H1 (cell line): Measurements from ENCODE around the gene SNTG2. TPM values are rescaled to one million over a fixed set of nuclear protein-coding genes. Genes with fewer than 3 reads are reported as not detected.

Experiments used
- CTCF ChIA-PET: fragments of 300-600 bp; sonication (Branson Sonifier 250); formaldehyde crosslinking; loops from one replicate; lab custom pipeline; 2021; ENCODE audit not compliant: partially characterized antibody; lab: Charles Lee
- POLR2A ChIA-PET: fragments of 300-600 bp; sonication (Branson Sonifier 250); formaldehyde crosslinking; loops from one replicate; lab custom pipeline; 2021; ENCODE audit warnings: inconsistent platforms; ENCODE audit not compliant: partially characterized antibody; lab: Charles Lee
- DNase-seq, 2 experiments: peaks; one replicate each; pipeline versions ENCODE4 v3.0.0 to v3.0.0-alpha.2; 2010 to 2022; ENCODE audit warnings: low spot score in 2 of 2, low read depth in 1 of 2, mixed read lengths in 1 of 2
- FAIRE-seq: peaks from 2 replicates; lab custom pipeline; 2011; peaks lifted over from hg19 to GRCh38; lab: Jason Lieb, UNC
- H2AFZ ChIP-seq: 2 replicates; pipeline ENCODE4 v1.8.1; 2012; ENCODE audit warnings: low read length, inconsistent platforms
- H2AK5ac ChIP-seq: 2 replicates; pipeline ENCODE4 v1.6.1; 2013; ENCODE audit warnings: low read depth, low read length
- H2BK120ac ChIP-seq: replicated peaks from 2 replicates; pipeline ENCODE3; 2013; ENCODE audit warnings: low read depth, low read length, inconsistent platforms
- H2BK12ac ChIP-seq: 2 replicates; pipeline ENCODE4 v1.6.1; 2013; ENCODE audit warnings: low read depth, low read length
- H2BK15ac ChIP-seq: 2 replicates; pipeline ENCODE4 v1.6.1; 2013; ENCODE audit warnings: low read length
- H2BK20ac ChIP-seq: 2 replicates; pipeline ENCODE4 v1.6.1; 2013; ENCODE audit warnings: low read length
- H2BK5ac ChIP-seq: 2 replicates; pipeline ENCODE4 v1.6.1; 2013; ENCODE audit warnings: low read depth, low read length
- H3K14ac ChIP-seq: 2 replicates; pipeline ENCODE4 v1.6.1; 2013; ENCODE audit warnings: inconsistent platforms; ENCODE audit not compliant: insufficient read length
- H3K18ac ChIP-seq: 2 replicates; pipeline ENCODE4 v1.6.1; 2013; ENCODE audit warnings: low read length; ENCODE audit errors: extremely low read depth
- H3K23ac ChIP-seq: 2 replicates; pipeline ENCODE4 v1.6.1; 2013; ENCODE audit warnings: inconsistent platforms; ENCODE audit not compliant: insufficient read length
- H3K23me2 ChIP-seq: 2 replicates; pipeline ENCODE4 v1.6.1; 2013; ENCODE audit warnings: low read depth, low read length
- H3K27ac ChIP-seq: 2 replicates; pipeline ENCODE4 v1.6.1; 2011; ENCODE audit warnings: low read depth, low read length, inconsistent platforms
- H3K27me3 ChIP-seq, 4 experiments: replicated peaks in 1 of 4; 1 replicate in 1 of 4; 2 replicates in 3 of 4; pipeline versions ENCODE4 v1.6.1 to v1.8.1; 2011 to 2013; ENCODE audit warnings: low read length in 3 of 4, mild to moderate bottlenecking in 3 of 4, inconsistent platforms in 2 of 4, mixed read lengths in 2 of 4, moderate library complexity in 1 of 4; ENCODE audit not compliant: control insufficient read depth in 3 of 4, insufficient read depth in 3 of 4; ENCODE audit errors: extremely low read depth in 1 of 4
- H3K36me3 ChIP-seq, 4 experiments: 2 replicates each; pipeline versions ENCODE4 v1.6.1 to v1.8.1; 2011 to 2013; ENCODE audit warnings: mild to moderate bottlenecking in 4 of 4, low read length in 3 of 4, moderate library complexity in 2 of 4, control low read depth in 1 of 4, inconsistent platforms in 1 of 4; ENCODE audit not compliant: insufficient read depth in 4 of 4, control insufficient read depth in 2 of 4
- H3K4ac ChIP-seq: replicated peaks from 2 replicates; pipeline ENCODE3; 2013; ENCODE audit warnings: low read length, low read depth, mixed read lengths, inconsistent platforms; ENCODE audit not compliant: insufficient read length
- H3K4me1 ChIP-seq, 4 experiments: replicated peaks in 1 of 4; 1 replicate in 1 of 4; 2 replicates in 3 of 4; pipeline versions ENCODE4 v1.6.1 to v1.8.1; 2011 to 2013; ENCODE audit warnings: low read length in 3 of 4, inconsistent platforms in 2 of 4, mixed read lengths in 1 of 4; ENCODE audit not compliant: insufficient read depth in 4 of 4, control insufficient read depth in 3 of 4
- H3K4me2 ChIP-seq, 2 experiments: 2 replicates each; pipeline versions ENCODE4 v1.6.1 to v1.8.1; 2011 to 2013; ENCODE audit warnings: low read depth in 2 of 2, low read length in 2 of 2, control low read depth in 1 of 2, inconsistent platforms in 1 of 2, mild to moderate bottlenecking in 1 of 2; ENCODE audit not compliant: insufficient read depth in 1 of 2
- H3K4me3 ChIP-seq, 4 experiments: fragments of 200-600, 300-600 bp in 1 of 4; sonication (generic), shearing (Covaris generic), sonication (Bioruptor Twin) in 1 of 4; 2 replicates each; pipeline versions ENCODE4 v1.5.1 to v1.8.1; 2011 to 2016; ENCODE audit warnings: low read length in 4 of 4, low read depth in 3 of 4, control low read depth in 2 of 4, inconsistent platforms in 2 of 4, mild to moderate bottlenecking in 2 of 4, mixed read lengths in 1 of 4, moderate library complexity in 1 of 4; ENCODE audit not compliant: insufficient read depth in 2 of 4; ENCODE audit errors: extremely low read depth in 1 of 4
- H3K56ac ChIP-seq: replicated peaks from 2 replicates; pipeline ENCODE3; 2013; ENCODE audit warnings: low read depth, mild to moderate bottlenecking, mixed read lengths, low read length, inconsistent platforms; ENCODE audit not compliant: insufficient read length
- H3K79me1 ChIP-seq: 2 replicates; pipeline ENCODE4 v1.6.1; 2013; ENCODE audit warnings: low read depth, low read length, control low read depth
- H3K79me2 ChIP-seq, 2 experiments: 2 replicates each; pipeline versions ENCODE4 v1.6.1 to v1.8.1; 2012 to 2013; ENCODE audit warnings: low read length in 2 of 2, mild to moderate bottlenecking in 2 of 2, inconsistent platforms in 1 of 2; ENCODE audit not compliant: insufficient read depth in 2 of 2, control insufficient read depth in 1 of 2
- H3K9ac ChIP-seq, 4 experiments: replicated peaks in 1 of 4; 1 replicate in 1 of 4; 2 replicates in 3 of 4; pipeline versions ENCODE4 v1.6.1 to v1.8.1; 2011 to 2013; ENCODE audit warnings: low read depth in 3 of 4, low read length in 3 of 4, control low read depth in 2 of 4, mild to moderate bottlenecking in 2 of 4, moderate library complexity in 2 of 4, inconsistent platforms in 1 of 4; ENCODE audit errors: extremely low read depth in 1 of 4
- H3K9me3 ChIP-seq, 2 experiments: 2 replicates each; pipeline versions ENCODE4 v1.6.1 to v1.8.1; 2012 to 2013; ENCODE audit warnings: mild to moderate bottlenecking in 2 of 2, moderate library complexity in 2 of 2, control low read depth in 1 of 2, inconsistent platforms in 1 of 2, low read depth in 1 of 2, low read length in 1 of 2, mixed read lengths in 1 of 2; ENCODE audit not compliant: insufficient read depth in 2 of 2
- H4K20me1 ChIP-seq, 2 experiments: replicated peaks in 1 of 2; 2 replicates each; pipeline versions ENCODE3 to v1.8.1; 2011 to 2013; ENCODE audit warnings: inconsistent platforms in 2 of 2, low read length in 2 of 2, mild to moderate bottlenecking in 1 of 2; ENCODE audit not compliant: insufficient read depth in 2 of 2, control insufficient read depth in 1 of 2
- H4K5ac ChIP-seq: 2 replicates; pipeline ENCODE4 v1.6.1; 2013; ENCODE audit warnings: low read length, low read depth, mixed read lengths, inconsistent platforms; ENCODE audit not compliant: insufficient read length
- H4K8ac ChIP-seq: 2 replicates; pipeline ENCODE4 v1.8.0; 2013; ENCODE audit warnings: mild to moderate bottlenecking, moderate library complexity, low read length, inconsistent platforms; ENCODE audit not compliant: insufficient read depth; ENCODE audit errors: extremely low read depth
- H4K91ac ChIP-seq: replicated peaks from 2 replicates; pipeline ENCODE3; 2013; ENCODE audit warnings: low read length, mixed read lengths, inconsistent platforms; ENCODE audit not compliant: insufficient read length
- CTBP2 ChIP-seq: IDR thresholded peaks from 2 replicates; pipeline ENCODE4 v1.7.0; 2011; ENCODE audit warnings: borderline replicate concordance, mild to moderate bottlenecking, moderate library complexity, mixed read lengths, low read length; ENCODE audit not compliant: insufficient read depth, insufficient read length
- HDAC6 ChIP-seq: IDR thresholded peaks from one replicate; pipeline ENCODE4 v1.7.1; 2012; ENCODE audit warnings: low read depth, mild to moderate bottlenecking, inconsistent platforms, low read length, moderate library complexity
- KDM1A ChIP-seq: fragments of 200-600, 300-600 bp; sonication (generic); IDR thresholded peaks from 2 replicates; pipeline ENCODE4 v1.7.1; 2016; ENCODE audit warnings: mild to moderate bottlenecking, low read length, borderline replicate concordance
- KDM5A ChIP-seq: fragments of 200-600 bp; IDR thresholded peaks from 2 replicates; pipeline ENCODE4 v1.7.1; 2012; ENCODE audit warnings: mild to moderate bottlenecking, low read length, inconsistent platforms, mixed read lengths
- NRF1 ChIP-seq: IDR thresholded peaks from 2 replicates; pipeline ENCODE4 v1.6.1; 2011; ENCODE audit warnings: mild to moderate bottlenecking, low read depth, low read length, improper control_type of control experiment
- POLR2AphosphoS5 ChIP-seq: IDR thresholded peaks from 2 replicates; pipeline ENCODE4 v1.6.1; 2011; ENCODE audit warnings: low read depth, low read length
- WGBS, 2 experiments: shearing (Covaris generic) in 1 of 2; methylation state at CpG; one replicate each; pipeline versions ENCODE4 v1.1.6 to v1.1.7; 2013 to 2015; ENCODE audit warnings: low lambda C conversion rate in 2 of 2, mixed read lengths in 2 of 2, inconsistent platforms in 1 of 2, low coverage in 1 of 2, missing lambda C conversion rate in 1 of 2; ENCODE audit not compliant: insufficient replicate concordance in 2 of 2, insufficient coverage in 1 of 2, insufficient read length in 1 of 2; ENCODE audit errors: extremely low coverage in 1 of 2, missing lambda C conversion rate in 1 of 2; 5-methylcytosine and 5-hydroxymethylcytosine counted together
- polyA plus RNA-seq, 7 experiments: library from polyadenylated mRNA; depleted of rRNA in 3 of 7; stranded (reverse) in 5 of 7; unstranded in 2 of 7; fragments of >200 nt in 5 of 7; fragments of 200-250 nt in 2 of 7; gene quantifications; 1 replicate in 5 of 7; 2 replicates in 1 of 7; 4 replicates in 1 of 7; pipeline versions ENCODE4 v1.2.1 to v1.2.3, GENCODE V29; 2011 to 2013; ENCODE audit warnings: missing spikeins in 2 of 7, mixed read lengths in 2 of 7
- total RNA-seq: library from RNA; stranded (reverse); fragmentation: NEBNext Ultra II Directional; extraction: Animal tissue kit (Norgen Biotek cat#: 25700); gene quantifications from 2 replicates; pipeline ENCODE4 v1.2.1, GENCODE V29; 2021

SNTG2 gene
- total and polyA plus RNA-seq, 2 of the 8 experiments (the other 6 are each of a cell fraction or from before 2014, with no cell fraction given), result 6.6 to 18.1 TPM

DNA sequence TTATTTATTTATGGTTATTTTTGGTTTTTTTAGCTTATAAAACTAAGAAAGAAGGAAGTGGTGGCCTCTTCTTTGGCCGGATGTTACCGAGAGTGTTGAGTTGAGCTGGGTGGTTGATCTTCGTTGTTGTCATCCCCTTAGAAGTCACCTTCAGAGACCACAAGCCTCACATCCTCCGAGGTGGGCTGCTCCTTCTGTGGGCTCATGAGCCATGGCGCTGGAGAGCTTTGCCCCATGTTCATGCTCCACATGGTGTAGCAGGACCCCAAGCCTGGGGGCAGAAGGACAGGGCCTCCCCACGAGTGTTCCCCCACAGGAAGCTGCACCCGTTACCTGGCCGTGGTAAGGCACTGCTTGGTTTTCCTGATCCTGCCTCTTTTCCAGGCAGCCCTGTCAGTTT, 23.4 kb downstream of the SNTG2 start:
- peaks cover 18% of the 10 kb centered on the region for H3K79me1 ChIP-seq
- H4K5ac ChIP-seq, result no peak overlapping the region
- no peak overlapping the region for H2AFZ ChIP-seq
- H2BK12ac ChIP-seq, result no peak overlapping the region
- no peak for TF ChIP-seq KDM5A
- no peak for TF ChIP-seq HDAC6
- no peak for TF ChIP-seq KDM1A
- no peak for TF ChIP-seq NRF1
- no peak for TF ChIP-seq CTBP2
- no peak for TF ChIP-seq POLR2AphosphoS5
- H4K8ac ChIP-seq, result no peak overlapping the region
- no peak overlapping the region for H3K14ac ChIP-seq
- ChIA-PET CTCF (interaction anchor here (1.0 to 1.9 kb wide), 3 partner anchors 9 to 174 kb away, joined by 3 to 4 read pairs (median 3); no protein-coding TSS in a partner anchor), POLR2A (no interaction called here)
- no peaks in the 10 kb centered on the region for H3K27me3 ChIP-seq
- H2AK5ac ChIP-seq, result no peak overlapping the region
- no peak overlapping the region for H3K9ac ChIP-seq
- H2BK15ac ChIP-seq, result no peak overlapping the region
- WGBS, 2 experiments, result 84% methylated on average over 8 of the region's 8 CpGs; no CpG with 5 or more reads in 1 of the 2 experiments
- H3K56ac ChIP-seq, result no peak overlapping the region
- 0 out of 4 replicates have a peak, but pooled peaks cover 0 to under 1% of the 10 kb centered on the region in 2 experiments for H3K9me3 ChIP-seq
- no peak overlapping the region for H2BK120ac ChIP-seq
- H3K79me2 ChIP-seq, result peaks cover 6 to 91% of the 10 kb centered on the region in 2 experiments
- no peak overlapping the region for H3K18ac ChIP-seq
- peaks cover 0 to 4% (median 2%) of the 10 kb centered on the region in 4 experiments; a peak in 4 of 7 replicates for H3K4me1 ChIP-seq
- no peak overlapping the region for H3K4me2 ChIP-seq
- no peak overlapping the region for H2BK5ac ChIP-seq
- DNase-seq, result no peak
- no peaks in the 10 kb centered on the region for H3K23me2 ChIP-seq
- H4K91ac ChIP-seq, result no peak overlapping the region
- no peak overlapping the region for H3K27ac ChIP-seq
- H3K4ac ChIP-seq, result no peak overlapping the region
- no peak overlapping the region for H3K23ac ChIP-seq
- H3K36me3 ChIP-seq, result peaks cover 0 to 6% (median 1%) of the 10 kb centered on the region in 4 experiments; a peak in 2 of 8 replicates
- no peak overlapping the region for H2BK20ac ChIP-seq
- no peak overlapping the region for H3K4me3 ChIP-seq
- peaks cover 8 to 10% of the 10 kb centered on the region in 2 experiments for H4K20me1 ChIP-seq
- FAIRE-seq, result no peak
